T-cell (primary cell): ENCODE results near the gene LENG9. TPM values are rescaled to one million over a fixed set of nuclear protein-coding genes. Genes with fewer than 3 reads are reported as not detected.

Experiments
- ATAC-seq, 4 experiments: fragments of 200-7000 bp in 3 of 4; fragments of 150-1000 bp in 1 of 4; cut with Tn5 transposase; replicated peaks in 1 of 4; 1 replicate in 3 of 4; 2 replicates in 1 of 4; pipeline ENCODE4 v1.10.0; 2021; ENCODE audit warnings: moderate library complexity in 3 of 4, mild to moderate bottlenecking in 2 of 4, moderate number of reproducible peaks in 1 of 4
- CTCF ChIA-PET, 2 donors: fragments of 300-600 bp; sonication (Branson Sonifier 250); formaldehyde crosslinking; loops; one replicate each; lab custom pipeline; 2022; ENCODE audit warnings: antibody characterized with exemption in 2 of 2; lab: Charles Lee
- POLR2A ChIA-PET, 2 donors: fragments of 300-600 bp; sonication (Branson Sonifier 250); formaldehyde crosslinking; loops; one replicate each; lab custom pipeline; 2022; ENCODE audit warnings: antibody characterized with exemption in 2 of 2; lab: Charles Lee
- DNase-seq, 35 experiments: peaks; one replicate each; pipeline versions ENCODE4 v3.0.0 to v3.0.0-alpha.2; 2013 to 2023
- H3K27ac ChIP-seq: one replicate; pipeline ENCODE4 v1.5.1; 2013; ENCODE audit warnings: low read length
- H3K27me3 ChIP-seq, 2 experiments: replicated peaks in 1 of 2; 1 replicate in 1 of 2; 2 replicates in 1 of 2; pipeline versions ENCODE4 v1.6.1 to v1.7.0; 2013; ENCODE audit warnings: low read length in 1 of 2, mixed read lengths in 1 of 2; ENCODE audit not compliant: control insufficient read depth in 2 of 2, insufficient read depth in 2 of 2; ENCODE audit errors: extremely low read depth in 1 of 2
- H3K36me3 ChIP-seq, 2 donors: 1 replicate in 1 of 2; 2 replicates in 1 of 2; pipeline versions ENCODE4 v1.6.1 to v1.7.0; 2013; ENCODE audit warnings: low read length in 1 of 2; ENCODE audit not compliant: control insufficient read depth in 2 of 2, insufficient read depth in 1 of 2; ENCODE audit errors: extremely low read depth in 1 of 2
- H3K4me1 ChIP-seq, 2 experiments: 1 replicate in 1 of 2; 2 replicates in 1 of 2; pipeline versions ENCODE4 v1.6.1 to v1.7.0; 2013; ENCODE audit warnings: low read length in 2 of 2, mixed read lengths in 1 of 2; ENCODE audit not compliant: insufficient read depth in 2 of 2, control insufficient read depth in 1 of 2; ENCODE audit errors: extremely low read depth in 1 of 2
- H3K4me3 ChIP-seq, 2 donors: 1 replicate in 1 of 2; 2 replicates in 1 of 2; pipeline versions ENCODE4 v1.5.1 to v1.7.0; 2013; ENCODE audit warnings: mild to moderate bottlenecking in 2 of 2, low read length in 1 of 2, moderate library complexity in 1 of 2; ENCODE audit not compliant: control insufficient read depth in 1 of 2; ENCODE audit errors: extremely low read depth in 1 of 2
- H3K9me3 ChIP-seq: 2 replicates; pipeline ENCODE4 v1.7.0; 2013
- H3K27ac Mint-ChIP-seq, 2 donors: one replicate each; pipeline ENCODE4 v1.8.0; 2020 to 2021; ENCODE audit warnings: mild to moderate bottlenecking in 2 of 2, mixed read lengths in 2 of 2
- H3K27me3 Mint-ChIP-seq, 2 donors: one replicate each; pipeline ENCODE4 v1.8.0; 2021 to 2022; ENCODE audit warnings: mixed read lengths in 2 of 2
- H3K36me3 Mint-ChIP-seq: one replicate; pipeline ENCODE4 v1.8.0; 2021; ENCODE audit warnings: mixed read lengths
- H3K4me1 Mint-ChIP-seq, 3 donors: one replicate each; pipeline ENCODE4 v1.8.0; 2020 to 2022; ENCODE audit warnings: mixed read lengths in 3 of 3, mild to moderate bottlenecking in 1 of 3
- H3K4me3 Mint-ChIP-seq, 3 donors: one replicate each; pipeline ENCODE4 v1.8.0; 2020 to 2022; ENCODE audit warnings: mild to moderate bottlenecking in 3 of 3, mixed read lengths in 3 of 3, moderate library complexity in 3 of 3
- H3K9me3 Mint-ChIP-seq, 3 donors: one replicate each; pipeline ENCODE4 v1.8.0; 2020 to 2022; ENCODE audit warnings: mixed read lengths in 3 of 3
- WGBS: methylation state at CpG from one replicate; pipeline ENCODE4 v1.1.5; 2013; ENCODE audit warnings: missing lambda C conversion rate; ENCODE audit not compliant: insufficient coverage; 5-methylcytosine and 5-hydroxymethylcytosine counted together
- total RNA-seq, 35 experiments: library from RNA in 6 of 35; stranded (reverse) in 6 of 35; fragments of 120-200 nt in 1 of 35; gene quantifications; one replicate each; pipeline versions ENCODE4 v1.2.1 to v1.2.4 and lab custom pipeline; 2013 to 2026

The LENG9 gene
- total RNA-seq, 5 donors from 2014 or later (not counting 1 experiment from before 2014, with no cell fraction given): 2.2 to 7.9 (median 7.5) TPM

DNA sequence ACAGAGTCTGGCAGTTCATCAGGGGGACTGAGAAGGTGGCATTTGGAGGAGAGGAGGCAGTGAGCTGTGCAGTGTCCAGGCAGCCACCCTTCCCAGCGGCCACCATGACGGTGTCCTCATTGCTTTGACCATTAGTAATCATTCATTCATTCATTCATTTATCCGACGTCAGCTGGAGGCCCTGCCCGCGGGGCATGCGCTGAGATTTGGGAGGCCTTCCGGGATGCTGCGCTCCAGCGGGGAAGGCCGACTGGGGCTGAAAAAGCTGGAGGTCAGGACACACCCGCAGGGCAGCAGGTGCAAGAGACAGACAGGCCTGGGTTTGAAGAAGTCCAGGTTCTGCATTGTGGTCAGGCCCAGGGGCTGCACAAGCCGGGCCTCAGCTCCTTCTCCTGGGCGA, 39.4 kb downstream of the LENG9 start:
- H3K4me1 Mint-ChIP-seq: peaks cover 0 to under 1% (median 0%) of the 10 kb centered on the region in 3 donors
- CTCF ChIA-PET: no interaction called here
- 87% methylated on average over 14 of the region's 14 CpGs for WGBS
- H3K27ac ChIP-seq: no peak overlapping the region
- no peak overlapping the region for H3K4me3 ChIP-seq
- no peak overlapping the region for H3K27ac Mint-ChIP-seq
- H3K36me3 ChIP-seq: no peaks in the 10 kb centered on the region
- peaks cover 25 to 65% of the 10 kb centered on the region in 2 donors for H3K27me3 Mint-ChIP-seq
- POLR2A ChIA-PET: no interaction called here
- no peak for DNase-seq
- no peaks in the 10 kb centered on the region for H3K36me3 Mint-ChIP-seq
- ATAC-seq: no peak
- H3K4me1 ChIP-seq: no peaks in the 10 kb centered on the region
- H3K4me3 Mint-ChIP-seq: no peak overlapping the region
- no peaks in the 10 kb centered on the region for H3K9me3 ChIP-seq
- no peaks in the 10 kb centered on the region for H3K9me3 Mint-ChIP-seq
- peaks cover 2 to 87% of the 10 kb centered on the region in 2 experiments for H3K27me3 ChIP-seq

DNA sequence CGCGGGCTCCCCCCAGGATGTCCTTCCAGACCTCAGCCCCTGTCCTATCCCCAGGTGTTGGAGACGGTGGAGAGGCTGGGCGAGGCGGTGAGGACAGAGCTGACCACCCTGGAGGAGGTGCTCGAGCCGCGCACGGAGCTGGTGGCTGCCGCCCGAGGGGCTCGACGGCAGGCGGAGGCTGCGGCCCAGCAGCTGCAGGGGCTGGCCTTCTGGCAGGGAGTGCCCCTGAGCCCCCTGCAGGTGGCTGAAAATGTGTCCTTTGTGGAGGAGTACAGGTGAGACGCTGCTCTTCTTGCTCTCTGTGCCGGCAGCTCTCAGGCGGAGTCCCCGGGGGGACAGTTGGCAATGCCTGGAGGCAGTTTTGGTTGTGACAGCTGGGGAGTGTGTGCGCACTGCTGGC, 41.4 kb downstream of the LENG9 start:
- no peaks in the 10 kb centered on the region for H3K36me3 Mint-ChIP-seq
- H3K4me1 Mint-ChIP-seq: peaks cover 13 to 15% (median 13%) of the 10 kb centered on the region in 3 donors
- Histone ChIP-seq H3K4me1 (peaks cover 4 to 10% of the 10 kb centered on the region in 2 experiments), H3K4me3 (no peak overlapping the region), H3K27me3 (peaks cover 2 to 82% of the 10 kb centered on the region in 2 experiments), H3K27ac (no peak overlapping the region), H3K36me3 (no peaks in the 10 kb centered on the region), H3K9me3 (no peaks in the 10 kb centered on the region)
- DNase-seq (no peak), ATAC-seq (no peak)
- ChIA-PET POLR2A (no interaction called here), CTCF (no interaction called here)
- H3K27me3 Mint-ChIP-seq: peaks cover 32 to 67% of the 10 kb centered on the region in 2 donors
- no peak overlapping the region for H3K4me3 Mint-ChIP-seq
- no peak overlapping the region for H3K27ac Mint-ChIP-seq
- WGBS: 92% methylated on average over 14 of the region's 20 CpGs
- no peaks in the 10 kb centered on the region for H3K9me3 Mint-ChIP-seq

DNA sequence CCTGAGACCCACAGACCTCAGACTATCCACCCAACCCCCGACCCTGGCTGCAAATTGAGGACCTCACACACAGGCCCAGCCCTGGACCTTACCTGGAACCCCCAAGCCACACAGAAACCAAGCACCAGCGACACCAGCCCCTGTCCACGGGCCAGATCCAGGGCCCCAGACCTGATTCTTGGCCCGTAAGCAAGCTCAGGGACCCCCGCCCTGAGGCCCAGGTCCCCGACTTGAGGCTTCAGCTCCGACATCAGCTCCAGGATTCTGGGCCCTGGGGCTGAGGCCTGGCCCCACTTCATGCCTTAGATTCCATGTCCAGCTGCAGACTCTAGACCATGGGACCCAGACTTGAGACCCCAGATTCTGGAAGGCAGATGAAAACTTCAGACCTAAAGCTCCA, 42.1 kb downstream of the LENG9 start:
- no peak overlapping the region for H3K4me3 Mint-ChIP-seq
- Histone ChIP-seq H3K4me1 (peaks cover 4 to 10% of the 10 kb centered on the region in 2 experiments), H3K36me3 (no peaks in the 10 kb centered on the region), H3K27ac (no peak overlapping the region), H3K4me3 (no peak overlapping the region), H3K9me3 (no peaks in the 10 kb centered on the region), H3K27me3 (peaks cover 2 to 85% of the 10 kb centered on the region in 2 experiments)
- H3K27ac Mint-ChIP-seq: no peak overlapping the region
- no peaks in the 10 kb centered on the region for H3K36me3 Mint-ChIP-seq
- DNase-seq: no peak
- peaks cover 14 to 16% (median 15%) of the 10 kb centered on the region in 3 donors for H3K4me1 Mint-ChIP-seq
- H3K27me3 Mint-ChIP-seq: peaks cover 31 to 64% of the 10 kb centered on the region in 2 donors
- ATAC-seq: no peak
- H3K9me3 Mint-ChIP-seq: no peaks in the 10 kb centered on the region
- 80% methylated on average over 7 of the region's 7 CpGs for WGBS
- CTCF ChIA-PET: no interaction called here
- POLR2A ChIA-PET: no interaction called here

DNA sequence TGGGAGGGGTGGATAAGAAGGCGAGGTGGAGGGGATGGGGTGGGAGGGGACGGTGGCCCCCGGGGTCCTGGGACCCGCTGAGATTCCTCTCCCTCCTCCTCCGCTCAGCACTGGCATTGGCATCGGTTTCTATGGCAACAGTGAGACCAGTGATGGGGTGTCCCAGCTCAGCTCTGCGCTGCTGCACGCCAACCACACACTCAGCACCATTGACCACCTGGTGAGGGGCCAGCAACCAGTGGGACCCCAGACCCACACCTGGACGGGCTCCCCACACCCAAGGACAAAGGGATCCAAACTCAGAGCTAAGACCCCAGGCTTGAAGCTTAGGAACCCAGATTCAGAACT, 42.4 kb downstream of the LENG9 start:
- H3K9me3 Mint-ChIP-seq: no peaks in the 10 kb centered on the region
- Histone ChIP-seq H3K9me3 (no peaks in the 10 kb centered on the region), H3K27ac (no peak overlapping the region), H3K4me1 (peaks cover 4 to 10% of the 10 kb centered on the region in 2 experiments), H3K36me3 (no peaks in the 10 kb centered on the region), H3K4me3 (no peak overlapping the region), H3K27me3 (peaks cover 2 to 85% of the 10 kb centered on the region in 2 experiments)
- H3K4me3 Mint-ChIP-seq: no peak overlapping the region
- CTCF ChIA-PET: no interaction called here
- DNase-seq (no peak), ATAC-seq (no peak)
- H3K27ac Mint-ChIP-seq: no peak overlapping the region
- no peaks in the 10 kb centered on the region for H3K36me3 Mint-ChIP-seq
- peaks cover 14 to 16% (median 15%) of the 10 kb centered on the region in 3 donors for H3K4me1 Mint-ChIP-seq
- WGBS: 85% methylated on average over 4 of the region's 9 CpGs
- peaks cover 29 to 60% of the 10 kb centered on the region in 2 donors for H3K27me3 Mint-ChIP-seq
- POLR2A ChIA-PET: no interaction called here

DNA sequence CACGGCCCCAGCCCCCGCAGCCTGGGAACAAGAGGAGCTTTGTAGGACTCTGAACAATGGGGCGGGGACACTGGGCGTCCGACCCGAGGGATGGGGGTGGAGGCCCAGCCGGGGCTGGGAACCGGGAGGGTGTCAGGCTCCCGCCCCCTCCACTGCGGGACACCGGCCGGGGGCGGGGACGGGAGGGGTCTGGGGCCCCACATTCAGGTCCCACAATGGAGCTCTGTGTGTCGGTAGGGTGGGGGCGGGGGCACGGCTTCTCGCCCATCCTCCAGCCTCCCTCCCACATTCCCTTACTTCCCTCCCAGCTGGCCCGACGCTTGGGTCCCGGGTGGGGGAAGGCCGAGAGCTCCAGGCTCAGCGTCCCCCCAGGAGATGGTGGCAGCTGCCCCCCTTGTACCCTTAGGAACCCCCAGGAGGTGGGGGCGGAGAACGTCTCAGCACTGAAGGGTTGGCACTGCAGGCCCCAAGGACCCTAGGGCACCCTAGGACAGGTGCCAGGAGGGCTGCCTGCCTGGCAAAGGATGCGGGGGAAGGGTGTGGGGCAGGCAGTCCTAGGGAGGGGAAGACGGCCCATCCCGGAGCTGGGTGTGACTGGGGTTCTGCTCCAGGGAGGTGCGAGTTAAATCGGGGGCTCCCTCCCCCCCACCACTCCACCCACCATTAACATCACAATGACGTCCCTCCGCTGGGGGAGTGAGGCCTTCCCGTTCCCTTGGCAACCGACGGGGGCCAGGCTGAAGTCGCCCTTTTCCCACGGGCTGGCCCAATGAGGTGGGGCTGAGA, 43.0 kb downstream of the LENG9 start:
- CTCF ChIA-PET: interaction anchor here in 1 of 2 donors (0.5 kb wide), 1 partner anchor 61 kb away, joined by 4 read pairs; no protein-coding TSS in a partner anchor
- Histone ChIP-seq H3K4me3 (no peak overlapping the region), H3K9me3 (no peaks in the 10 kb centered on the region), H3K4me1 (peaks cover 4 to 13% of the 10 kb centered on the region in 2 experiments), H3K27ac (no peak overlapping the region), H3K27me3 (peaks cover 2 to 86% of the 10 kb centered on the region in 2 experiments), H3K36me3 (no peaks in the 10 kb centered on the region)
- Mint-ChIP-seq H3K36me3 (no peaks in the 10 kb centered on the region), H3K4me1 (peaks cover 16 to 18% (median 17%) of the 10 kb centered on the region in 3 donors), H3K27me3 (peaks cover 31 to 60% of the 10 kb centered on the region in 2 donors), H3K27ac (no peak overlapping the region), H3K9me3 (no peaks in the 10 kb centered on the region), H3K4me3 (no peak overlapping the region)
- no peak for DNase-seq
- 39% methylated on average over 9 of the region's 37 CpGs for WGBS
- POLR2A ChIA-PET: no interaction called here
- no peak for ATAC-seq

DNA sequence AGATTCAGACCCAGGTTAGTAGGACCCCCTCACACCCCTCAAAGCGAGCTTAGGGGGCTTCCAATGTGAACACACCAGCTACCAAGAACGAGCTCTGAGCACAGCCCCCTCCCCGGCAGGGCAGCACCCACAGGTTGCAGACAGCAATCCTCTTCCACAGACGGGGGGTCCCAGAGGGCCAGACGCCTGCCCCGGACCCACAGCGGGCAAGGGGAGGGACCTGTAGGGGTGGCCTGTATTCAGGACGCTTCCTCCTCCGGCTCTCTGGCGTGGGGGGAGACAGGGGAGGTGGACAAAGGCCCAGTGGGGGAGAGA, 43.6 kb downstream of the LENG9 start:
- Histone ChIP-seq H3K36me3 (no peaks in the 10 kb centered on the region), H3K4me1 (peaks cover 4 to 16% of the 10 kb centered on the region in 2 experiments), H3K9me3 (no peaks in the 10 kb centered on the region), H3K4me3 (no peak overlapping the region), H3K27ac (no peak overlapping the region), H3K27me3 (peaks cover 2 to 85% of the 10 kb centered on the region in 2 experiments)
- DNase-seq (no peak), ATAC-seq (no peak)
- Mint-ChIP-seq H3K27ac (no peak overlapping the region), H3K4me1 (peaks cover 16 to 18% (median 17%) of the 10 kb centered on the region in 3 donors), H3K27me3 (peaks cover 30 to 56% of the 10 kb centered on the region in 2 donors), H3K4me3 (no peak overlapping the region), H3K36me3 (no peaks in the 10 kb centered on the region), H3K9me3 (no peaks in the 10 kb centered on the region)
- ChIA-PET POLR2A (no interaction called here), CTCF (interaction anchor here in 1 of 2 donors (0.5 kb wide), 1 partner anchor 61 kb away, joined by 4 read pairs; no protein-coding TSS in a partner anchor)
- 79% methylated on average over 7 of the region's 10 CpGs for WGBS
